GM19043 (cell line): ENCODE results near the gene UNKL.

Experiments
- ATAC-seq: cut with Tn5 transposase; IDR thresholded peaks from one replicate; pipeline ENCODE4 v1.9.1; 2021; ENCODE audit warnings: low read depth; ENCODE audit not compliant: unreplicated experiment

The UNKL gene

DNA sequence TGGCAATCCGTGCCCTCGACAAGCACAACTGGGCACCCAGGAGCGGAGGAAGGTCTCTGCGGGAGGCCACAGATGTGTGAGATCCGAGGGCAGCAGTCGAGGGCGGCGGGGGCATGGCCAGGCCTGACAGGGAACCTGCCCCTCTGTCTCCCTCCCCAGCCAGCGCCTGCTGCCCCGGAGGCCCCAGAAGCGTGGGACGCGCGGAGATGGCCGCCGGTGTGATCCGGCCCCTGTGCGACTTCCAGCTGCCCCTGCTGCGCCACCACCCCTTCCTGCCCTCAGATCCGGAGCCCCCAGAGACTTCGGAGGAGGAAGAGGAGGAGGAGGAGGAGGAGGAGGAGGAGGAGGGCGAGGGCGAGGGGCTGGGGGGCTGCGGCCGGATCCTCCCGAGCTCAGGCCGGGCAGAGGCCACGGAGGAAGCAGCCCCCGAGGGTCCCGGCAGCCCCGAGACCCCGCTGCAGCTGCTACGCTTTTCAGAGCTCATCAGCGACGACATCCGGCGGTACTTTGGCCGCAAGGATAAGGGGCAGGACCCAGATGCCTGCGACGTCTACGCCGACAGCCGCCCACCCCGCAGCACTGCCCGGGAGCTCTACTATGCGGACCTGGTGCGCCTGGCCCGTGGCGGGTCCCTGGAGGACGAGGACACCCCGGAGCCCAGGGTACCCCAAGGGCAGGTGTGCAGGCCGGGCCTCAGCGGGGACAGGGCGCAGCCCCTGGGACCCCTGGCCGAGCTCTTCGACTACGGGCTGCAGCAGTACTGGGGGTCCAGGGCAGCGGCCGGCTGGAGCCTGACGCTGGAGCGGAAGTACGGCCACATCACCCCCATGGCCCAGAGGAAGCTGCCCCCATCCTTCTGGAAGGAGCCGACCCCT lies 18.1 kb upstream of the UNKL start:
- ATAC-seq = no peak

DNA sequence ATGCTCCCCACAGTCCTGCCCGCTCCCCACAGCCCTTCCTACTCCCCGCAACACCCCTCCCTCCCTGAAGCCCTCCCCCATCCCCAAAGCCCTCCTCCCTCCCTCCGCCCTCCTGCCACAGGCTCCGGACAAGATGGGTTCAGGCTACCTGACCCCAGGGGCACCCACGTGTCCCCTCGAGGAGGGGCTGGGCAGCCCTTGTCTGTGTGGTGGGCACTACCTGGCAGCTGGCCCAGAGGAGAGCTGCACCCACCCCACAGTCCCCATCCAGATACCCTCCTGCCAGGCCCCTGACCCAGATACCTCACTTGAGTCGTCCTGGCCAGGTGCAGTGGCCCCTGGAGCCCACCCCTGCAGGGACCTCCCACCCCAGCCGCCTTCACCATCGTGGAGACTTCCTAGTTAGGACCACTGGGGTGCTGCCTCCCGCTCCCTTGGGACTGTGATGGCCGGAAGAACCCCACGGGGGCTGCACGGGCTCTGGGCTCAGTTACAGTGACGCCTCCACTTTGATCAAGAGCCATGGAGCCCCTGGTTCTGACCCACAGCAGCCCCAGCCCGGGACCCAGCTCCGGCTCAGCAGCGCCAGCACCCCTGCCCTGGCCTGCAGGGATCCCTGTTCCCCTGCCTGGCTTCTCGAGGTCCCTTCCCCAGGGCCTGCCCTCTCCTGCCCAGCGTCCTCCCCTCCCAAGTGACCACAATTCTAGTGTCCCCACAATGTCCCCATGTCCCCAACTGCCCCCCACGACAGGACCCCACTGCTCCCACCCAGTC lies 17.2 kb upstream of the UNKL start:
- no peak for ATAC-seq

DNA sequence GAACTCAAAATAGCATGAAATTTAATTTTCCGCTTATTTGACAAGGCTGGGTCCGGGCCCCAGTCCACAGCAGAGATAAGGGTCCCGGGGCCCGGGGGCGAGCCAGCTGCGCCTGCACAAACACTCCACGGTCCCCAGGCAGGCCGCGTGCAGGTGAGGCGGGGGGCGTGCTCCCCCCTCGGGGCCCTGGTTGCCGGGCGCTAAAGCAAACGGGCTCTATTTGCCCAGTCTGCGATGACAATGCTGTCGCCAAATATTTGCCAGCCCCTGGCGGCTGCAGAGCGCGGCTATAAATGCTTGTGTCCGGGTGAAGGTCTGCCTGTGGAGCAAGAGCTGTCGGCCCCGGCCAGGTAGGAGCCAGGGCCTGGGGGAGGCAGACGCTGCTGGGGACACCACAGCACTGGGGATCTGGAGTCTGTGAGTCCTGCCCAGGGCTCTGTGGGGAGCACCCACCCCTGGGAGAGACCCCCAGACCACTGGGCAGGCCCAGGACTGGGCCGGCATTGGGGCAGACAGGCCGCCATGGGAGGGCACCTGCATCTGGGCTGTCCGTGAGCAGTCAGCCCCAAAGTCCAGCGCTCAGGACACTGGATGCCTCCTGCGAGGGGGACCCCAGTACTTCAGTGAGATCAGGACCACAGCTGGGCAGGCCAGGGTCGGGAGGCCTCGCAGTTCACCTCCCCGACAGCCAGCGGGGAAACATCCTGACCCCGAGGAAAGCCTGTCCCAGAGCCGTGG lies 16.4 kb upstream of the UNKL start, which contains the start of gene PERCC1:
TSS of gene PERCC1 (plus strand) at position 320 of the 738 bp plus-strand sequence. CDS start 1,516 bp downstream, outside the sequence.
- no peak for ATAC-seq

DNA sequence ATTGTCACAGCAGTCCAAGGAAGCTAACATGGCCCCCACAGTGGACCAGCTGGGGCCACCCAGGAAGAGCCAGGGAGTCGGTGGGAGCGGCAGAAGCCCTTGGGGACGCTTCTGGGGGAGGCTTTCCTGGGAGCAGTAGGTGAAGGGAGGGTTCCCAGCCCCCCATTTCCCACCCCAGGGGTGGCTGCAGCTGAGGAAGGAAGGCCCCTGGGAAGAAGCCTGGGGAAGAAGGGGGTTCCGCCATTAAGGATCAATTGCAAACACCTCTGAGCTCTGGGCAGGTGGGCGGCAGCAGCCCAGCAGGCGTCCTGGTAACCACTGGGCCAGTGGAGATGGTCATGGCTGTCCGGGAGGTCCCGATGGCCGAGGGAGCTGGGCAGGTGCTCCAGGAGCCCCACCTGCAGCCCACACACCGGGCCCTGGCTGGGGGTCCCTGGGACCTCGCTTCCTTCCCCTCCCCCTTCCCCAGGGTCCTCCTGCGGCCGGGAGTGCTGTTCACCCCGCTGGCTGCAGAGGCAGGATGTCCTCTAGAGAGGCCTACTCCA lies 15.8 kb upstream of the UNKL start:
- ATAC-seq = no peak

DNA sequence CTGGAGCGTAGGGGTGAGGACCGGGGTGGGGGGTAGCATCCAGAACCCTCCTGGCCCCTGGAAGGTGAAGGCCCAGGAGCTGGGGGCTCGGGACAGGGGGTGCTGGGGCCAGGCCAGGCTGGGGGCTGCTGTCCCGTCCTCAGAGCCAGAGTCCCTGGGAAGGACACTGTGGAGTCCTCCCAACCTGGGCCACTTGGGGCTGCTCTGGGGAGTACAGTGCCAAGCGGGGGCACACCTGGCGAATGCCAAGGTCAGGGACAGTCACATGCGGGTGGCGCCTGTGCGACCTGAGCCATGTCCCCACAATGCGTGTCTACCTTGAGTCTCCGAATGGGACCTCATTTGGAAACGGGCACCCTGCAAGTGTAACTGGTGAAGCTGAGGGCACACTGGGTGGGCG lies 15.1 kb upstream of the UNKL start:
- ATAC-seq = no peak

DNA sequence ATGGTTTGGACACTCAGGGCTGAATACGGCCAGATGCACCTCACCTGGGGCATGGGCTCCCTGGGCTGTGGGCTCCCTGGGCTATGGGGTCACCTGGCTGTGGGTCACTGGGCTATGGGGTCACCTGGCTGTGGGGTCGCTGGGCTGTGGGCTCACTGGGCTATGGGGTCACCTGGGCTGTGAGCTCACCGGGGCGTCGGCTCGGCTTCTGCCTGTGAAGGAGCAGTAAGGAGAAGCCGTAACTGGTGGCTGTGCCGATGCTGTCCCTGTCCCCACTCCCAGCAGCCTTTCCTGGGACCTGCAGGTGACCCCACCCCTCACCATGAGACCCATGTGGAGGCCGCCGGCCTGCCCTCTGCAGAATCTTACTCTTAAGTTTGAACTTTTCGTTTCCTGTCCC lies 14.5 kb upstream of the UNKL start:
- ATAC-seq = no peak

DNA sequence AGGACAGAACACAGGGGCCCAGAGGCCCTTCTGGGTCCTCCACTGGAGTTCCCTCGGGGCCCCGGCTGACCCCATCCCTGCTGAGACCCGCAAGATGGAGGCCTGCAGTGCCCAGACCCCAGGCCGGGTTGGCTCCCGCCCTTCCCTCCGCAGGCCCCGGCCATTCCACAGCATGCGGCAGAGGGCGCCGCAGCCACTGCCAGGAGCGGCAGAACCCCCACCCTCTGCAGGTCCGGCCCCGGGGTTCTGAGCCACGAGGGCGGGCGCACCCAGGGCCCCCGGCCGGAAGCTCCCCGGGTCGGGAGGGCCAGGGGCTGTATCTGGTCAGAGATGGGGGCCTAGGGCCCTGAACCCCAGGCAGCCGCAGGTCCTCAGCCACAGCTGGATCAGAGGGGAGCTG lies 14.0 kb upstream of the UNKL start:
- ATAC-seq = no peak

DNA sequence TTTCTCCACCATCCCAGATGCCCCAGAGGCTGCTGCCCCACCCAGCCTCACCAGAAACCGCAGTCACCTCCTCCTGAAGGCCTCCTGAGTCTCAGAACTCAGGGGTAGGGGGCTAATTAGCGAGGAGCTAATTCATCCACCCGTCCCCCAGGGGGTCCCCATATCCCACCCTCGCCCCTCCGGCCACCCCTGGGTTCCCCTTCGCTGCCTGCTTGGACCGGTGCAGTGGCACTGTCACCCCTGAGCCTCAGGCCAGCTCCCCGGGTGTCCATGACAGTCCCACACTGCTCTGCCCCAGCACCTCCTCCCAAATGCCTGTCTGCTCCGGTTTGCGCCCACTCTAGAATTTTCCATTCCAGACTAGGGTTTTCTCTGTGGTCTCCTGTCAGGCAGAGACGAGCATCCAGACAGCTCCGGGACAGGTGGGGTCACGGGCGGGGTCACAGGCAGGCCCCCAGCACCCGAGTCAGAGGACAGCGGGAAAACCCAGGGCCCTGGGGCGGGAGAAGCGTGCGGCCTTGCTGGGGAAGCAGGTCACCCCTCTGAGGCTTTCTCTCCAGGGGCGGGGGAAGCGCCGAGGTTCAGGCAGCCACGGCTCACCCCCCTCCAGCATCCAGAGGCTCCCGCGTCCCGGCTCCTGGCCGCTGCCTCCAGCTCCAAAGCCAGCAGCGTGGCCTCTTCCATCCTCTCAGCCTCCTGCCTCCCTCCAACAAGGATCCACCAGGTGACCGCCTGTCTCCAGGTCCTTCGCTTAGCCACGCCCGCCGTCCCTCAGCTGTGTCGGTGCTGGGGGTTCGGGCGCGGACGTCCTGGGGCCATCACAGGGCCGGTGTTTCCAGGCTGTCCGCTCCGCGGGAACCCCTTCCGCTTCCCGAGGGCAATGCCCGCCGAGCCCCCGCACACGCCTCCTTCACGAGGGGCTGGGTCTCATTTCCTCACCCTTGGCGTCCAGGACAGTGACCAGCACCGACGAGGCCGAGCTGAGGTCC lies 13.3 kb upstream of the UNKL start:
- no peak for ATAC-seq

DNA sequence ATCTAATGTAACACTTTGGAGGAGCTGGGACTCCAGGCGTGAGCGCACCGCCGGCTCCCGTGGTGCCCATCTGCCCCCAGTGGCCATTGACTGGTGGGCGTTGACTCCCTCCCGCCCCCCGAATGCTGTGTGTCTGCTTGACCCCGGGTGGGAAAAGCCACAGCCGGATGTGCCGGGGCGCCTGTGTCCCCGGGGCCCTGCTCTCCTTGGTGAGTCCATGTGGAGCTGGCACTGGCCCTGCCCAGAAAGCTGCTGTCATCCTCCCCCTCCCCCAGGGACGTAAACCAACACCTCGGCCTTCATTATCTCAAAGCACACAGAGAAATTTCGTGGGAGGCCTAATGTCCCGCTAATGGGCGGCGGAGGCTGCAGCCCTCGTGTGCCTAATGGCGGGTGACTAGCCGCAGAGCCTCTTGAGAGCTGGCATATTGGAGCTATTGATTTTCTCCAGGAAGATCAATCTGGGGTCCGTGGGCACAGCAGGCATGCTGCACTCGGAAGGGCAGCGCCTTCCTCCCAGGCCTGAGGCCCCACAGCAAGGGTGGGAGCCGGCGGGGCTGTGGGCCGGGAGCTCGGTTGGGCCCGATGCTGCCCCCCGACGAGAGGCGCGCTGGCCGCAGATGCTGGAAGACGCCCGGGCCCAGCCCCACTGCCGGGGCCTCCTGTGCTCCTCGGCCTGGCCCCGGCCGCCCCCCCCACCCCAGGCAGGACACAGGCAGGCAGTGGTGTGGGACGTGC lies 12.4 kb upstream of the UNKL start:
- no peak for ATAC-seq

DNA sequence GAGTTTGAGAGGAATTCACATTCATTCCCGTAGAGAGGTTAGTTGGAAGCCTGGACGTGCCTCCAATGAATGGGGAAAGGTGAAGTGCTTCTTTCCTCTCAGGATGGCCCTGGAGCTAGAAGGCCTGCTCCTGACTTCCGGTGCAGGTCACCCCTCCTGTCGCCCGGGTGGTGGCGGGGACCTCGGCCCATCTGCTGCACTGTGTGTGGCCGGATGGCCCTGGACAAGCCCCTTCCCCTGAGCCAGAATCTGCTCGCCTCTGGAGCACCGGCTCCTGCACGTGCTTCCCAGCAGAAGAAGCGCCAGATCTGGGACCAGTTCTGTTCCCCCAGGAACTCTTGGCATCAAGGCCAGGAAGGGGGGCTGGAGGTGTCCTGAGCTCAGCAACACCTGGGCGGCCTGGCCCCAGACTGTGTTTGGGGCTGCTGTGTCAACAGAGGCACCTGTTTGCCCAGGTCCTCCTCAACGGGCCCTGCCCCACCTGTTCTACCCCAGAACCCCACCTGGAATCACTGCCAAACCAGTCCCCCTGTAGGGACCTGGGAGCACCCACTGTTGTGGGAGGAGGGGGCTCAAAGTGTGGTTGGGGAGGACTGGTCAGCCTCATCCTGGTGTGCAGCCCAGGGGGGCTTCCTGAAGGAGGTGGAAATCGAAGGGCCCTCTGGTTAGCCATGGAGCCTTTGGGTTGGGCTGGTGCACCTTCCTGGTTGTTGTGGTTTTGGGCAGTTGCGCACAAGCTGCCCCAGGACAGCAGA lies 11.3 kb upstream of the UNKL start:
- no peak for ATAC-seq

DNA sequence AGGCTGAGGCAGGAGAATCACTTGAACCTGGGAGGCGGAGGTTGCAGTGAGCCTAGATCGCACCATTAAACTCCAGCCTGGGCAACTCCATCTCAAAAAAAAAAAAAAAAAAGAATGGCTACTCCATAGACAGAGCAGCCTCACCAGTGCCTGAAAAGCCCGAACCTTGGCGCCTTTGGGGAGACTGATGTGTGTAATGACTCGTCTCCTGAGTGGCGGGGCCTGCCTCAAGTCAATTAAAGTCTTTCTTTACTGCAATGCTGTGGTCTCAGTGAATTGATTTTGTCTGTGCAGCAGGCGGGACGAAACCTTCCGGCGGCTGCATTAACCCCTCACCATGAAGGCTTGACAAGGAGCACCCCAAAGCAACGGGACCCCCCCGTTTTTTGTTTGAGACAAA lies 9.5 kb upstream of the UNKL start:
- no peak for ATAC-seq

DNA sequence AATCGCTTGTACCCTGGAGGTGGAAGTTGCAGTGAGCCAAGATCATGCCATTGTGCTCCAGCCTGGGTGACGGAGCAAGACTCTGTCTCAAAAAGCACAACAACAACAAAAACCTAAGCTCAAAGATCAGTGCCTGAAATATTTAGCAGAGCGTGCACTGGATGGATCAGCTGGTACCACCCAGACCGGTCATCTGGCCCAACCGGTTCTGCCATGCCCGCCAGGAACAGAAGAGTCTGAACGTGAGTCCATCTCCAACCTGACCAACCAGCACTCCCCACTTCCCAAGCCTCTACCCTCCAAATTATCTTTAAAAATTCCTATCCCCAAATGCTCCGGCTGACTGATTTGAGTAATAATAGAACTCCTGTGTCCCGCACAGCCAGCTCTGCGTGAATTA lies 7.6 kb upstream of the UNKL start:
- ATAC-seq = no peak

DNA sequence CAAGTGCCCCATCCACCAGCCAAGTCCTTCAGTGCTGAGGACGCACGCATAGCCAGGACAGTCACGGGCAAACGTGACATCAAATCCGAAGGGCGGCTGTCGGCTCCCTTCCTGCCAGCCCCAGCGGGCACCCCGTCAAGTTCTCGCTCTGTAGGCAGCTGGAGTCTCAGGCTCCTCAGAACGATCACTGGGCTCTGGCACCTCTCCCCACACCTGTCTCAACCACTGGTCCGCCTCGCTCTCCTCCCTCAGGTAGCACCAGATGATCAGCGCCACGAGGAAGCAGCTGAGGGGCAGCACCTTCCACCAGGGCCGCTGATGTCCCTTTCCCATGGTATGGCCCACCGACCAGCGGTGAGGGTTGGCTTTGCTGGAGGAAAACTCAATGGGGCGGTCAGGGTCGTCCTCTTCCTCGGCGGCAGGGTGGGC lies 5.6 kb upstream of the UNKL start:
- no peak for ATAC-seq

DNA sequence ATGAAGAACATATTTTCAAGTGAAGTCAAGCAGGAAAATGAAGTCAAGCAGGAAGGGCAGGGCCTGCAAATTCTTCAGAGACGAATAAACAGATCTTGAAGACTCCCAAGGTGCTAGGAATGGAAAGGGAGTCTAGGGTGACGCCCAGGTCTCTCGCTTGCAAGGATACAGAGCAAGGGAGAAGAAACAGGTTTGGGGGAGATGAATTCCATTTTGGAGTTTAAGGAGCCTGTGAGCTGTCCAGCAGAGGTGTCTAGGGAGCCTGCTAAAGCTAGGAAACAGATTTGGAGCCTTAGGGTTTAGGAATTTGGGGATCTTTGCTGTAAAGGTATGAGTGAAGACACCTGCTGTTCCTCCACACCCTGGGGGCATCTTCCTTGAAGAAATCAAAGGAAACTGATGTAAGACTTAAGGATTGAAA lies 2.0 kb upstream of the UNKL start:
- no peak for ATAC-seq

DNA sequence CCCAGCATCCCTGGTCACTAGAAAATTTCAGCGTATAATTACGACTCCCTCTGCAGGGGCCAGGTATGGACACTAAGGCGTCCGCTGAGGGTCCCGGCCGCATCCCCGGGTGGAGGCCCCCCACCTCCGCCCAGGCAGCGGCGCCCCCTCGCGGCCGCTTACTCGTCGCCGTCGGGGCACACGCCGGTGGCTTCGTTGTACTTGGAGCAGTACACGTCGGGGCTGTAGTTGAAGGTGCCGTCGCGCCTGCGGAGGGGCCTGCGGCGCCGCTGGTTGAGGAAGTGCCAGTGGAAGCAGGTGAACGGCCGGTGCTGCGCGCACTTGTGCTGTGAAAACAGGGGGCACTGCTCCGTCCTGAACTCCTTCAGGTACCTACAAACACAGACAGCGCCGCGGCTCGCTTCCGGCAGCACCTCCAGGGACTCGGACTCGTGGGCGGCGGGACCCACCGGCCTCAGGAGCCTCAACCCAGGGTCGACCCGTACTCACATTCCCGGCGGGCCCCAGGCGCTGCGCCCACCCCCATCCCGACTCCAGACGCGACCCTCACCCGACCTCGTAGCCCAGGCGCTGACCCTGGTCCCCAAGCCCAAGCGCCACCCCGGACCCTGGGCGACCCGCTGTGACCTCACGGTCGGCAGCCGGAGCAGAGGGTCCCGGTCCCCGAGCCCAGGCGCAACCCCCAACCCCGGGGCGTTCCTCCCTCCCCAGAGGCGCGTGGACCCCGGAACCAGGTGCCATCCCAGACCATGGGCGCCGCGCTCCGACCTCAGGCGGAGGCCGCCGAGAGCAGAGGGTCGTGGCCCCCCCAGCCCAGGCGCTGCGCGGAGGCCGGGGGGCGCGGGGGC lies 596 bp downstream of the UNKL start:
- no peak for ATAC-seq

DNA sequence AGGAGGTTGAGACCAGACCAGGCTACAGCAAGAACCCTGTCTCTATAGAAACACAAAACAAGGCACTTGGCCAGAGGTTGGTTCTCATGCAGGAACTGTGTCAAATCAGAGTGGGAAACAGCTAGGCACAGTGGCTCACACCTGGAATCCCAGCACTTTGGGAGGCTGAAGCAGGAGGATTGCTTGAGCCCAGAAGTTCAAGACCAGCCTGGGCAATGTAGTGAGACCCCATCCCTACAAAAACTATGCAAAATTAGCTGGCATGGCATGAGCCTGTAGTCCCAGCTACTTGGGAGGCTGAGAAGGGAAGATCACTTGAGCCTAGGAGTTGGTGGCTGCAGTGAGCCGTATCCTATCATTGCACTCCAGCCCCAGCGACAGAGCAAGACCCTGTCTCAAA lies 1.7 kb downstream of the UNKL start:
- ATAC-seq = no peak

DNA sequence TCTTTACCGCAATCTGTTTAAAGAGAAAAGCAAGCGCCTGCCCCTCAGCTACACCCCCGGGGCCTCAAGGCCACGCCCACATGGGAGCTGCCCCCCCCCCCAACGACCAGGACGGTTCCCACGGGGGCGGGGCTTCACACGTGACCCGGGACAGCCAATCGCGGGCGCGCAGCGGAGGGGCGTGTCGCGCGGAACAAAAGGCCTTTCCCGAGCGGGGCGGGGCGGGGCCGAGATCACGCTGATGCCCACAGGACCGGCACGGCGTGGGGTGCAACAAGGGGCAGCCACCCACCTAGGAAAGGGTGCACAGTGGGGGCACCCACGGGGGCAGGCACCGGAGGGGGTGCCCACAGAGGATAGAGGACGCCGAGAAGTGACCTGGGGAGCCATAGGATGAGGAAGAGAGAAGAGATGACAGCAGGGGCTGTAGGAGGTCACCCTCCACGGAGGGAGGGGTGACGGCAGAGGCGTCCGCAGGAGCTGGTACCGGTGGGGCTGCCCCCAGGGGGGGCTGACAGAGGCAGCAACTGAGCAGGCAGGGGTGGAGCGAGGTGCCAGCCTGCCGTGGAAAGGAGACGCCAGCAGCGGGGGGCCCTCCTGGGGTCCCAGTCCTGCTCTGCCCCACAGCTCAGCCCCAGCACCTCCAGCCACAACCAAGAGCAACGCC lies 6.2 kb downstream of the UNKL start:
- peak; percentile 75 for ATAC-seq
